H1 (cell line): ENCODE measurements around the gene TMEM131L. TPM values are rescaled to one million over a fixed set of nuclear protein-coding genes. Genes with fewer than 3 reads are reported as not detected.

Experiments used
- CTCF ChIA-PET: fragments of 300-600 bp; sonication (Branson Sonifier 250); formaldehyde crosslinking; loops from one replicate; lab custom pipeline; 2021; ENCODE audit not compliant: partially characterized antibody; lab: Charles Lee
- POLR2A ChIA-PET: fragments of 300-600 bp; sonication (Branson Sonifier 250); formaldehyde crosslinking; loops from one replicate; lab custom pipeline; 2021; ENCODE audit warnings: inconsistent platforms; ENCODE audit not compliant: partially characterized antibody; lab: Charles Lee
- DNase-seq, 2 experiments: peaks; one replicate each; pipeline versions ENCODE4 v3.0.0 to v3.0.0-alpha.2; 2010 to 2022; ENCODE audit warnings: low spot score in 2 of 2, low read depth in 1 of 2, mixed read lengths in 1 of 2
- FAIRE-seq: peaks from 2 replicates; lab custom pipeline; 2011; peaks lifted over from hg19 to GRCh38; lab: Jason Lieb, UNC
- H2AFZ ChIP-seq: 2 replicates; pipeline ENCODE4 v1.8.1; 2012; ENCODE audit warnings: low read length, inconsistent platforms
- H2AK5ac ChIP-seq: 2 replicates; pipeline ENCODE4 v1.6.1; 2013; ENCODE audit warnings: low read depth, low read length
- H2BK120ac ChIP-seq: replicated peaks from 2 replicates; pipeline ENCODE3; 2013; ENCODE audit warnings: low read depth, low read length, inconsistent platforms
- H2BK12ac ChIP-seq: 2 replicates; pipeline ENCODE4 v1.6.1; 2013; ENCODE audit warnings: low read depth, low read length
- H2BK15ac ChIP-seq: 2 replicates; pipeline ENCODE4 v1.6.1; 2013; ENCODE audit warnings: low read length
- H2BK20ac ChIP-seq: 2 replicates; pipeline ENCODE4 v1.6.1; 2013; ENCODE audit warnings: low read length
- H2BK5ac ChIP-seq: 2 replicates; pipeline ENCODE4 v1.6.1; 2013; ENCODE audit warnings: low read depth, low read length
- H3K14ac ChIP-seq: 2 replicates; pipeline ENCODE4 v1.6.1; 2013; ENCODE audit warnings: inconsistent platforms; ENCODE audit not compliant: insufficient read length
- H3K18ac ChIP-seq: 2 replicates; pipeline ENCODE4 v1.6.1; 2013; ENCODE audit warnings: low read length; ENCODE audit errors: extremely low read depth
- H3K23ac ChIP-seq: 2 replicates; pipeline ENCODE4 v1.6.1; 2013; ENCODE audit warnings: inconsistent platforms; ENCODE audit not compliant: insufficient read length
- H3K23me2 ChIP-seq: 2 replicates; pipeline ENCODE4 v1.6.1; 2013; ENCODE audit warnings: low read depth, low read length
- H3K27ac ChIP-seq: 2 replicates; pipeline ENCODE4 v1.6.1; 2011; ENCODE audit warnings: low read depth, low read length, inconsistent platforms
- H3K27me3 ChIP-seq, 4 experiments: replicated peaks in 1 of 4; 1 replicate in 1 of 4; 2 replicates in 3 of 4; pipeline versions ENCODE4 v1.6.1 to v1.8.1; 2011 to 2013; ENCODE audit warnings: low read length in 3 of 4, mild to moderate bottlenecking in 3 of 4, inconsistent platforms in 2 of 4, mixed read lengths in 2 of 4, moderate library complexity in 1 of 4; ENCODE audit not compliant: control insufficient read depth in 3 of 4, insufficient read depth in 3 of 4; ENCODE audit errors: extremely low read depth in 1 of 4
- H3K36me3 ChIP-seq, 4 experiments: 2 replicates each; pipeline versions ENCODE4 v1.6.1 to v1.8.1; 2011 to 2013; ENCODE audit warnings: mild to moderate bottlenecking in 4 of 4, low read length in 3 of 4, moderate library complexity in 2 of 4, control low read depth in 1 of 4, inconsistent platforms in 1 of 4; ENCODE audit not compliant: insufficient read depth in 4 of 4, control insufficient read depth in 2 of 4
- H3K4ac ChIP-seq: replicated peaks from 2 replicates; pipeline ENCODE3; 2013; ENCODE audit warnings: low read length, low read depth, mixed read lengths, inconsistent platforms; ENCODE audit not compliant: insufficient read length
- H3K4me1 ChIP-seq, 4 experiments: replicated peaks in 1 of 4; 1 replicate in 1 of 4; 2 replicates in 3 of 4; pipeline versions ENCODE4 v1.6.1 to v1.8.1; 2011 to 2013; ENCODE audit warnings: low read length in 3 of 4, inconsistent platforms in 2 of 4, mixed read lengths in 1 of 4; ENCODE audit not compliant: insufficient read depth in 4 of 4, control insufficient read depth in 3 of 4
- H3K4me2 ChIP-seq, 2 experiments: 2 replicates each; pipeline versions ENCODE4 v1.6.1 to v1.8.1; 2011 to 2013; ENCODE audit warnings: low read depth in 2 of 2, low read length in 2 of 2, control low read depth in 1 of 2, inconsistent platforms in 1 of 2, mild to moderate bottlenecking in 1 of 2; ENCODE audit not compliant: insufficient read depth in 1 of 2
- H3K4me3 ChIP-seq, 4 experiments: fragments of 200-600, 300-600 bp in 1 of 4; sonication (generic), shearing (Covaris generic), sonication (Bioruptor Twin) in 1 of 4; 2 replicates each; pipeline versions ENCODE4 v1.5.1 to v1.8.1; 2011 to 2016; ENCODE audit warnings: low read length in 4 of 4, low read depth in 3 of 4, control low read depth in 2 of 4, inconsistent platforms in 2 of 4, mild to moderate bottlenecking in 2 of 4, mixed read lengths in 1 of 4, moderate library complexity in 1 of 4; ENCODE audit not compliant: insufficient read depth in 2 of 4; ENCODE audit errors: extremely low read depth in 1 of 4
- H3K56ac ChIP-seq: replicated peaks from 2 replicates; pipeline ENCODE3; 2013; ENCODE audit warnings: low read depth, mild to moderate bottlenecking, mixed read lengths, low read length, inconsistent platforms; ENCODE audit not compliant: insufficient read length
- H3K79me1 ChIP-seq: 2 replicates; pipeline ENCODE4 v1.6.1; 2013; ENCODE audit warnings: low read depth, low read length, control low read depth
- H3K79me2 ChIP-seq, 2 experiments: 2 replicates each; pipeline versions ENCODE4 v1.6.1 to v1.8.1; 2012 to 2013; ENCODE audit warnings: low read length in 2 of 2, mild to moderate bottlenecking in 2 of 2, inconsistent platforms in 1 of 2; ENCODE audit not compliant: insufficient read depth in 2 of 2, control insufficient read depth in 1 of 2
- H3K9ac ChIP-seq, 4 experiments: replicated peaks in 1 of 4; 1 replicate in 1 of 4; 2 replicates in 3 of 4; pipeline versions ENCODE4 v1.6.1 to v1.8.1; 2011 to 2013; ENCODE audit warnings: low read depth in 3 of 4, low read length in 3 of 4, control low read depth in 2 of 4, mild to moderate bottlenecking in 2 of 4, moderate library complexity in 2 of 4, inconsistent platforms in 1 of 4; ENCODE audit errors: extremely low read depth in 1 of 4
- H3K9me3 ChIP-seq, 2 experiments: 2 replicates each; pipeline versions ENCODE4 v1.6.1 to v1.8.1; 2012 to 2013; ENCODE audit warnings: mild to moderate bottlenecking in 2 of 2, moderate library complexity in 2 of 2, control low read depth in 1 of 2, inconsistent platforms in 1 of 2, low read depth in 1 of 2, low read length in 1 of 2, mixed read lengths in 1 of 2; ENCODE audit not compliant: insufficient read depth in 2 of 2
- H4K20me1 ChIP-seq, 2 experiments: replicated peaks in 1 of 2; 2 replicates each; pipeline versions ENCODE3 to v1.8.1; 2011 to 2013; ENCODE audit warnings: inconsistent platforms in 2 of 2, low read length in 2 of 2, mild to moderate bottlenecking in 1 of 2; ENCODE audit not compliant: insufficient read depth in 2 of 2, control insufficient read depth in 1 of 2
- H4K5ac ChIP-seq: 2 replicates; pipeline ENCODE4 v1.6.1; 2013; ENCODE audit warnings: low read length, low read depth, mixed read lengths, inconsistent platforms; ENCODE audit not compliant: insufficient read length
- H4K8ac ChIP-seq: 2 replicates; pipeline ENCODE4 v1.8.0; 2013; ENCODE audit warnings: mild to moderate bottlenecking, moderate library complexity, low read length, inconsistent platforms; ENCODE audit not compliant: insufficient read depth; ENCODE audit errors: extremely low read depth
- H4K91ac ChIP-seq: replicated peaks from 2 replicates; pipeline ENCODE3; 2013; ENCODE audit warnings: low read length, mixed read lengths, inconsistent platforms; ENCODE audit not compliant: insufficient read length
- CEBPB ChIP-seq: IDR thresholded peaks from 2 replicates; pipeline ENCODE4 v1.6.1; 2012; ENCODE audit warnings: low read depth, low read length
- FOSL1 ChIP-seq: IDR thresholded peaks from 2 replicates; pipeline ENCODE4 v1.6.1; 2011; ENCODE audit warnings: mild to moderate bottlenecking, low read depth, low read length, moderate library complexity; ENCODE audit not compliant: insufficient read depth
- HDAC2 ChIP-seq, 2 experiments: fragments of 300-600 bp in 1 of 2; sonication (generic) in 1 of 2; IDR thresholded peaks; 2 replicates each; pipeline ENCODE4 v1.6.1; 2011 to 2012; ENCODE audit warnings: low read depth in 2 of 2, low read length in 2 of 2, mild to moderate bottlenecking in 2 of 2, moderate library complexity in 2 of 2, borderline replicate concordance in 1 of 2, inconsistent platforms in 1 of 2
- KDM5A ChIP-seq: fragments of 200-600 bp; IDR thresholded peaks from 2 replicates; pipeline ENCODE4 v1.7.1; 2012; ENCODE audit warnings: mild to moderate bottlenecking, low read length, inconsistent platforms, mixed read lengths
- POU5F1 ChIP-seq: IDR thresholded peaks from 2 replicates; pipeline ENCODE4 v1.6.1; 2011; ENCODE audit warnings: low read depth, mild to moderate bottlenecking, low read length, moderate library complexity
- RAD21 ChIP-seq, 2 experiments: IDR thresholded peaks in 1 of 2; conservative IDR thresholded peaks in 1 of 2; 2 replicates each; pipeline ENCODE4 v1.6.1; 2011; ENCODE audit warnings: low read depth in 2 of 2, low read length in 2 of 2, improper control_type of control experiment in 1 of 2, inconsistent platforms in 1 of 2, mild to moderate bottlenecking in 1 of 2, moderate library complexity in 1 of 2
- RNF2 ChIP-seq: fragments of 200-900, 300-1000 bp; sonication (generic); IDR thresholded peaks from 2 replicates; pipeline ENCODE4 v1.7.1; 2016; ENCODE audit warnings: borderline replicate concordance, low read depth, mild to moderate bottlenecking, antibody characterized with exemption, low read length; ENCODE audit not compliant: poor library complexity, severe bottlenecking; ENCODE audit errors: missing control alignments
- RXRA ChIP-seq: IDR thresholded peaks from 2 replicates; pipeline ENCODE4 v1.6.1; 2011; ENCODE audit warnings: low read depth, mild to moderate bottlenecking, low read length, moderate library complexity; ENCODE audit not compliant: insufficient read depth
- SIRT6 ChIP-seq: IDR thresholded peaks from one replicate; pipeline ENCODE4 v1.7.1; 2012; ENCODE audit warnings: low read length, inconsistent platforms
- SIX5 ChIP-seq: IDR thresholded peaks from 2 replicates; pipeline ENCODE4 v1.6.1; 2011; ENCODE audit warnings: mild to moderate bottlenecking, low read depth, low read length
- SRF ChIP-seq: IDR thresholded peaks from 2 replicates; pipeline ENCODE4 v1.6.1; 2011; ENCODE audit warnings: mild to moderate bottlenecking, low read depth, low read length, moderate library complexity
- SUZ12 ChIP-seq: fragments of 200-600 bp; sonication (generic); IDR thresholded peaks from 2 replicates; pipeline ENCODE4 v1.6.1; 2012; ENCODE audit warnings: mild to moderate bottlenecking, inconsistent platforms, low read length, moderate library complexity, mixed read lengths
- TAF7 ChIP-seq: optimal IDR thresholded peaks from 2 replicates; pipeline ENCODE3; 2011; ENCODE audit warnings: low read depth, mild to moderate bottlenecking, inconsistent platforms, low read length, moderate library complexity, borderline replicate concordance
- WGBS, 2 experiments: shearing (Covaris generic) in 1 of 2; methylation state at CpG; one replicate each; pipeline versions ENCODE4 v1.1.6 to v1.1.7; 2013 to 2015; ENCODE audit warnings: low lambda C conversion rate in 2 of 2, mixed read lengths in 2 of 2, inconsistent platforms in 1 of 2, low coverage in 1 of 2, missing lambda C conversion rate in 1 of 2; ENCODE audit not compliant: insufficient replicate concordance in 2 of 2, insufficient coverage in 1 of 2, insufficient read length in 1 of 2; ENCODE audit errors: extremely low coverage in 1 of 2, missing lambda C conversion rate in 1 of 2; 5-methylcytosine and 5-hydroxymethylcytosine counted together
- polyA plus RNA-seq, 7 experiments: library from polyadenylated mRNA; depleted of rRNA in 3 of 7; stranded (reverse) in 5 of 7; unstranded in 2 of 7; fragments of >200 nt in 5 of 7; fragments of 200-250 nt in 2 of 7; gene quantifications; 1 replicate in 5 of 7; 2 replicates in 1 of 7; 4 replicates in 1 of 7; pipeline versions ENCODE4 v1.2.1 to v1.2.3, GENCODE V29; 2011 to 2013; ENCODE audit warnings: missing spikeins in 2 of 7, mixed read lengths in 2 of 7
- total RNA-seq: library from RNA; stranded (reverse); fragmentation: NEBNext Ultra II Directional; extraction: Animal tissue kit (Norgen Biotek cat#: 25700); gene quantifications from 2 replicates; pipeline ENCODE4 v1.2.1, GENCODE V29; 2021

TMEM131L gene
- total and polyA plus RNA-seq, 2 of the 8 experiments (the other 6 are each of a cell fraction or from before 2014, with no cell fraction given): 14.3 to 26.1 TPM

DNA sequence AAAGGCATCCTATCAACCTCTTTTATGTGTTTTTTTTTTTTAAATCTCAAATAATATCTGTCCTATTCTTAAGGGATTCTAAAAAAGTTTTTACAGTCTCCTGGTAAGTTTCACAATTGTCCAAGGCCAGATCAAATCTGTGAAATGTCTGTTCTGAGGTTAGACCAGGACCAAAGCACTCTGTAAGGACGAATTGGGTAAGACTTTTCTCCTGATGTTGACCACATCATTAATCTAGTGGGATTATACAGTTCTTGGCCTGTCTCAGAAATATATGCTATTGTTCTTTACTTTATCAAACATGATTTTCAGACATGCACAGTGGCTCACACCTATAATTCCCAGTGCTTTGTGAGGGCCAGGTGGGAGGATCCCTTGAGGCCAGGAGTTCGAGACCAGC, 45.8 kb upstream of the TMEM131L start:
- Histone ChIP-seq H4K91ac (no peak overlapping the region), H3K9me3 (no peaks in the 10 kb centered on the region), H4K20me1 (no peaks in the 10 kb centered on the region), H3K79me2 (no peaks in the 10 kb centered on the region), H3K9ac (no peak overlapping the region), H3K18ac (no peak overlapping the region), H3K14ac (no peak overlapping the region), H3K4me1 (peaks cover 0 to 3% (median 1%) of the 10 kb centered on the region in 4 experiments; a peak in 2 of 7 replicates), H3K27me3 (no peaks in the 10 kb centered on the region), H3K4ac (no peak overlapping the region), H2AFZ (no peak overlapping the region), H2BK15ac (no peak overlapping the region), H3K23me2 (no peaks in the 10 kb centered on the region), H4K5ac (no peak overlapping the region), H3K27ac (no peak overlapping the region), H3K79me1 (no peaks in the 10 kb centered on the region), H3K56ac (no peak overlapping the region), H2AK5ac (no peak overlapping the region), H2BK120ac (no peak overlapping the region), H3K4me3 (no peak overlapping the region), H2BK20ac (no peak overlapping the region), H4K8ac (no peak overlapping the region), H3K36me3 (no peaks in the 10 kb centered on the region; a peak in 2 of 8 replicates), H2BK12ac (no peak overlapping the region), H3K23ac (no peak overlapping the region), H2BK5ac (no peak overlapping the region)
- no peak for FAIRE-seq
- ChIA-PET CTCF (interaction anchor here (0.6 to 1.2 kb wide), 3 partner anchors 12 to 116 kb away, joined by 3 to 4 read pairs (median 3); no protein-coding TSS in a partner anchor), POLR2A (no interaction called here)
- 82% methylated on average over 2 of the region's 2 CpGs; no CpG with 5 or more reads in 1 of the 2 experiments for WGBS, 2 experiments
- no peak for TF ChIP-seq TAF7
- no peak for TF ChIP-seq SIX5
- TF ChIP-seq SRF: no peak
- no peak for TF ChIP-seq RXRA
- no peak for TF ChIP-seq POU5F1
- no peak for TF ChIP-seq HDAC2 (IDR thresholded peaks at IDR 0.05; ENCODE audit: borderline replicate concordance in 1 of 2, low read depth in 2 of 2, low read length in 2 of 2)
- no peak for TF ChIP-seq SUZ12
- TF ChIP-seq KDM5A: no peak
- no peak for TF ChIP-seq RAD21 (IDR thresholded peaks at IDR 0.05 in 1 of 2, conservative IDR thresholded peaks at IDR 0.05 in 1 of 2; ENCODE audit: low read depth in 2 of 2, low read length in 2 of 2)
- no peak for TF ChIP-seq RNF2
- TF ChIP-seq SIRT6: no peak
- no peak for TF ChIP-seq FOSL1
- TF ChIP-seq CEBPB: no peak
- TF ChIP-seq, all 59 proteins: peak for 0
- no peak overlapping the region for H3K4me2 ChIP-seq
- no peak for DNase-seq
